GM19351 (cell line): ENCODE measurements around the gene RILPL1.
"Not testable (repeated sequence)": the region's sequence is repeated elsewhere in the genome, so short reads cannot be mapped to it uniquely, and the experiment has no call there.

Experiments used
- ATAC-seq: cut with Tn5 transposase; IDR thresholded peaks from one replicate; pipeline ENCODE4 v1.9.1; 2021; ENCODE audit warnings: mild to moderate bottlenecking, moderate library complexity; ENCODE audit not compliant: unreplicated experiment

Gene RILPL1

GRCh38 chr12:123431951-123432817 lies 101.3 kb downstream of the RILPL1 start:
- not testable (repeated sequence) for ATAC-seq

- ATAC-seq: not testable (repeated sequence)
These were observed 104.4 kb downstream of the RILPL1 start for GRCh38 chr12:123429101-123429500.

GRCh38 chr12:123428591-123428990 lies 104.9 kb downstream of the RILPL1 start:
- no peak for ATAC-seq

GRCh38 chr12:123427036-123427769 lies 106.3 kb downstream of the RILPL1 start:
- ATAC-seq: peak; percentile 87

- no peak for ATAC-seq
These were observed 112.2 kb downstream of the RILPL1 start for GRCh38 chr12:123421314-123421713.
